NCI-H2081 treated with DMSO at 0.1 percent for 48 hours (cell line): ENCODE data around the gene ACAA2.

Experiments
- DNase-seq: peaks from one replicate; lab custom pipeline; 2025; lab: John Stamatoyannopoulos, UW

Gene ACAA2

DNA sequence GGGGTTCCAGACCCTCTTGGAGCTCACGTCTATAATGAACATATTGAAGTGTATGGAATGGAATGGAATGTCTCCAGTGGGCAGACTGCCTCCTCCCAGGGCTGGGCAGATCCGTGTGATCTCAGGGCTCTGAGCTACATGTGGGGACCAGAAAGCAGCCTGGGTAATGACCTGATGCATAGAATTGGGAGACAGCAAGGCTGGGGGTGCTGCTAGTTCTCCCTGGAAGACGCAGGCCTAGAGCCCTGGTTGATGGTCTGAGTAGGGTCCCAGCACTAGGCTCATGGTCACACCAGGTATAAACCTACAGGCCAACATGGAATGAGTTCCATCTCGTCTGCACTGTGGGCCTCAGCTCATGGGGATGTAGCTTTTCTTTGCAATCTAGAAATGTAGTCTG, 46.7 kb downstream of the ACAA2 start:
- DNase-seq = no peak

DNA sequence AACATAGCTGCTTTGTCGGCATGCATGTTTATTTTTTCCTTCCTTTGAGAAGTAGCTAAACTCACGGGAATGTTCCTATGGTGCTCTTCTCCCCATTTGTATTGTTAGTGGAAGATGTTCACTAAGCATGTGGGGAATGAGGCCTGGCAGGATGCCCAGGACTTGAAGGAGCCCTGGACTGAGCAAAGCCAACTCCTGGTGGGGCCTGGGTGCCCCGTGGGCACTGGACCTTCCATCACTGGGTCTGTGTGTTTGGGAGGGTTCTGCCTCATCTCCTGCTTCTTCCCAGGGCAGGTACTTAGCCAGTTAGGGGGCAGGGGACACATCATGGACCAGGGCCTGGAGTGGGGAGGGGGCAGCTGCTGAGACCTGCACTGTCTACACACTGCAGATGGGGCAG, 49.3 kb downstream of the ACAA2 start:
- DNase-seq = no peak

DNA sequence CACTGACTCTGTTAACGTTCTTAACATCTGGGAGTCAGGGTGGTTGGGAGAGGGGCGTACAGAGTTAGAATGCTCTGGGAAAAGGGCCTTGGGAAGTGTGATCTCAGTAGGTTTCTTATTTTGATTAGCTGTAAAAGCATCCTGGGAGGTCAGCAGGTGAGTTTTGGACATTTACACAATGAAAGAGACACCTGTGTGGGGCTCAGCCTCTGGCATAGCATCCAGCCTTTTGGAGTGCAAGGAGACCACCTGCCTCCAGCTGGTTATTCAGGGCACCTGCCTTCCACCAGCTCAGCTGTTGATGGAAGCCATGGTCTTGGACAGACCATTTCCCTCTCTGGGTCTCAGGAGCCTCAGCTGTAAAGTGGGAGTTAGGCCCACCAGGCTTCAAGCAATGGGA, 49.7 kb downstream of the ACAA2 start:
- no peak for DNase-seq

DNA sequence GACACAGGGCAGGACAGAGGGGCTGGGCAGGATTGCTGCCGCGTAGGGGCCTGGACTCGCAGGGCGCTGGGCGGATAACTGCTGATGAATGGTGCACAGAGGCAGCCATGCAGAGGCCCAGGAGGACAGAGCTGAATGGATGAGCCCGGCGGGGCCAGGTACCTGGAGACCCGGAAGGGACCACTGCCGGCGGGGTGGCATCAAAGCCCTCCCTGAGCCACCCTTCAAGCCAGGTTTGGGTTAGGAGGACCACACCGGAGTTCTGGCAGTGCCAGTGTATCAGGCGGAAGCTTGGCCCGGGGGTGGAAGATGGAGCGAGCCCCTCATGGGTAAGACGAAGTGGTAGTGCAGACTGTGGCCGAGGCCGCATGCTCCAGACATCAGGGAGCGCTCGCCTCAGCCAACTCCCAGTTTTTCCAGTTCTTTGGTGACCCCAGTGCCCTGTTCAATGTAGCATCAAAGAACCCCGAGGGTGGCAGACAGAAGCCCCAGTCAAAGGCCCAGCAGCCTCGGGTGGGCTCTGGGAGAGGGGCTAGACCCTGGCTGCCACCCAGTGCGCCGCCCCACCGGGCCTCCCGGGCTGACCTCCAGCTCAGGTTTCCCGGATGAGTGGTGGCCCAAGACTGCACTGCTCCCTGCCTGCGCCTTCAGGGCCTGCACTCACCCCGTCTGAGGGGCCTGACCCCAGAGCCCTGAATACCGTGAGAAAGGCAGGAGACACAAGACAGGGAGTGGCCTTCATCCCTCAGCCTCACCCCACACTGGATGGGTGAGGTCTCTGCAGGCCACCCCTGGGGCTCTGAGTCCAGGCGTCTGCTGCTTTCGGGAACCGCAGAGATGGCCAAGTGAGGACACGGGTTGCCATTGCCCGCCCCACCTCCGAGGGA, 50.9 kb downstream of the ACAA2 start:
- DNase-seq = no peak

DNA sequence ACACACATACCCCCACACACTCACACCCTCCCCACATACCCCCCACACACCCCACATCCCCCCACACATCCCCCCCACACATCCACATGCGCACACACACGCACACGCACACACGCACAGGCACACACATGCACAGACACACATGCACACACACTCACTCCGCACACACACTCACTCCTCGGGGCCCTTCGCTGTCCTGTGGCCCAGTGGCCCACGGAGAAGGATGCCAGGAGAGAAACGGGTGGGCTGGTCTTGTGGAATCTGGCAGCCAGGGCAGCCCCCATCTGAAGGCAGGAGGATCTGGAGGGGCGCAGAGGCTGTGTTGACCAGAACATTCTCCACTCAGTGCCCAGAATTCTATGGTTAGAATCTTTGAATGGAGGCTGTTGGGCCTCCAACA, 51.6 kb downstream of the ACAA2 start:
- no peak for DNase-seq

DNA sequence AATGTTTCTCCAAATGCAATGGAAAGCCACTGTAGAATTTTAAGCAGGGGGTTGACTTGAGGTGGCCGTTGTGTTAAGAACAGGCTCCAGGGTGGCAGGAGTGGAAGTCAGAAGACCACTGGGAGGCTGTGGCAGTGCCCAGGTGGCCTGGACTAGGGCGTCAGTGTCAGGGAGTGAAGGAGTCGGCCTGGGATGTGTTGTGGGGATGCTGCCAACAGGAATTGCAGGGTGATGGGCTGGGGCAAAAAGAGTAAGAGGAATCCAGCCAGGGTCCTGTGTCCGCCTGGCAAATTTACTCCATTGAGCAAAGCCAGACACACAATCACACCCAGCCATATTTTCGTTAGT, 55.1 kb downstream of the ACAA2 start:
- no peak for DNase-seq

DNA sequence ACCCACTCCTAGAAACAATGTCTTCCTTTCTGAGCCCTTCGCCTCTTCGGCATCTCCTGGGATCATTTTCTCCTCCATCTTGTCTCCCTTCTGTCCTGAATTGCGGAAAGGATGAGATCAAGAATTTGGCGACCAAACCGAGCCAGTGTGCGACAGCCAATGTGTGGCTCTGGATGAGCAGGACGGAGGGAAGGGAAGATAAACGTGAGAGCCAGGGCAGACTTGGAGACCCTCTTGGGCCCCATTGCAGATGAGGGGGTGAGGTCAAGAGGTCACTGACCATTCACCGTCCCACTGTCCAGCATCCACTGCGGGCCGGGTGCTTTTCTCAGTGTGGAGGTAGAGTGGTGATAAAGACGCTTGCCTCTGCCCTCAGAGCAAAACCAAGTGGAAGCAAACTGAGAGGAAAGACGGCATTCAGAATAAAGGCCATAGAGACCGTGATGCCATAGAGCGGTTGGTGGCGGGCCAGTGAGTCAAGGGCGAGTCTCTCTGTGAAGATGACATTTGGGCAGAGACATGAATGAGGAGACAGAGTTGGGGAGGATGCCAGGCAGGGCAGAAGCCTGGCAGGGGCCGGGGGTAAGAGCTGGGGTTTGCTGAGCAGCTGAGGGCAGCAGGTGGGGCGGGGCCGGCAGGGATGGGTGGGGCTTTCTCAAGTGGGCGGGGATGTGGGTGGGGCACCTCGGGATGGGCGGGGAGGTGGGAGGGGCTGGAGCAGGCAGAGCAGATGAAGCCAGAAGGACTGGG, 55.6 kb downstream of the ACAA2 start:
- DNase-seq = no peak

DNA sequence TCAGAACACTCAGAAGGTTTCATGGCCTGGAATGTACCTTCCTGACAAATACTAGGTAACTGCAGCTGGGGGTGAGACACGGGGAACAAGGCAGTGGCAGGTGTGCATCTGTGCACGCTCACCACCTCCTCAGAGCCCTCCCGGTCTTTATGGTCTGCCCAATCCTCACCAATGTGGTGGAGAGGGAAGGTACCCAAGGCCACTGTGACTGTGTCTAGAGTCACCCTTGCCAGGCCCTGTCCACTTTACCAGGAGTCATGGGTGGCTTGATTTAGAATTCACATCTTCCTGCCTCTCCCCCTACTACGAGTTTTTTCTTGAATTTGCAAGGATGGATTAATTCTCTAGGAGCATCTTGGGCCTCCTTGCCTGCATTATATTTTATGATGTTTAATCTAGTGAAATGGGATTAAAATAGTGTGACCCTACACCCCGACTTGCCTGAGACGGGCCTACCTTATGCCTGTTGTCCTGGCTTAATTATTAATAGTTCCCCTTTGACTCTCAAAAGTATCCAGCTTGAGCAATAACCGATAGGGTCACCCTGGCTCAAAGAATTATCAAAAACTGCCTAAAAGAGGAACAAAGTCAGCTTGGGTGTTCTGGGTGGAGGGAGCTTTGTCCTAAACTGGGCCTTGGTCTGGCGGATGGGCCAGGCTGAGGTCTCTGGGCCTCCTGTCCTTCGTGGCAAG, 56.5 kb downstream of the ACAA2 start:
- no peak for DNase-seq

DNA sequence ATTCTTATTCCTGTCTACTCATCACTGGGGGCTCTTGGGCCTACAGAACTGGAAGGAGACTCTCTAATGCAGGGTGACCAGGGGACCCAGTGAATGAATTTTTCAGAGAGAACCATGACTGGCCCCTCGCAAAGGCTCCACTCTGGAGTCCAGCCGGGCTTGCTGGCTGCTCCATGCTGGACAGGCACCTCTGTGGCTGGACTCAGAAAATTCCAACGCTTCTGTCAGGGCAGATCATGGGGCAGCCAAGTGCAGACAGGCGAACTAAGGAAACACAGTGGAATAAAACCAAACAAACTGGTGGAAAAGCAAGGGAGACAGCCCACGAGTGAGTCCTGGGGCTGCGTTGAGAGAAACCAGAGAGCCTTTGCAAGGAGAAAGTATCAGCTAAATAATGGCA, 57.2 kb downstream of the ACAA2 start:
- DNase-seq = no peak

DNA sequence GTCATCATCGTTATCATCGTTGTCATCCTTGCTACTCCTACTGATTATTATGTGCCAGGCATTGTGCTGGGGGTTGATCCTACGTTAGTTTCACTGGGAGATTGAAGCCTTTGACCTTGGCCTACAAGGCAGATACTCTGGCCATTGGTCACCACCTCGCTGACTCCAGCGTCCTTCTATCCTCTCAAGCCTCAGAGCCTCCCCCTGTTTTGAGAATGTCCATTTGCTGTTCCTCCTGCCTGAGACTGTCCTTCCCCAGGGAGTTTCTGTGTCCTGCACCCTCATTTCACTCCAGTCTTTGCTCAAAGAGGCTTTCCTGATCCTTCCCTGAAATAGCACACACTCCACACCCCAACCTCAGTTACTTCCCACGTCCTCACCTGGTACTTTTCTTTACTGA, 57.8 kb downstream of the ACAA2 start:
- no peak for DNase-seq

DNA sequence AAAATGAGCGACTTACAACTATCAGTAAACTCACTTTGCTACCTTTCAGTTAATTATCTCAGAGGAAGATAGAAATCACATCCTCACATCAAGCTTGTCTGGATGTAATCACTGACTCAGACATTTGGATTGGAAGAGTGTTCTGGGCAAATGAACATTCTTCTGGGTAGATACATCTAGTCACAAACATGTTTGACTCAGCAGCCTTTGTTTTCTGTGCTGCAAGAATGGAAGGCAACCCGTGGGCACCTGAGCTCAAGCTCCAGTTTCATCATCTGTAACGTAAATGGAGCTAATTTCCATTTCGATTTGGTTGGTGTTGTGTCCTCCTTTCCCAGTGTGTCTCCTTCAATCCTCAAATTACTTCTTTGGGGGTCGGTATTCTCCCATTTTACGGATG, 58.5 kb downstream of the ACAA2 start:
- DNase-seq = no peak

DNA sequence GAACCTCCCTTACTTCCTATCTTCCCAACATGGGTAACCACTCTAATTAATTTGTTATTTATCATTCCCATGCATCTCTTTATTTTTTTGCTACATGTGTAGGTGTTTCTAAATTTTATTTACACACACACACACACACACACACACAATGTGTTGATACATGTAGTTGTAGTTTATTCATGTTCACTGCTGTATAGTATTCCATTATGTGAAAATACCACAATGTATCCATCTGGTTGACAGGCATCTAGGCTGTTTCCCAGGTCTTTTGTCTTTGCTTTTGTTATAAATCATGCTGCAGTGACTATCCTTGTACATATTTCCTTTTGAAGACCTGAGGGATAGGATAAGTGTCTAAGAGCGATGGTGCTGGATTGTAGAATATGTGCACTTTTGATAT, 59.7 kb downstream of the ACAA2 start:
- no peak for DNase-seq

DNA sequence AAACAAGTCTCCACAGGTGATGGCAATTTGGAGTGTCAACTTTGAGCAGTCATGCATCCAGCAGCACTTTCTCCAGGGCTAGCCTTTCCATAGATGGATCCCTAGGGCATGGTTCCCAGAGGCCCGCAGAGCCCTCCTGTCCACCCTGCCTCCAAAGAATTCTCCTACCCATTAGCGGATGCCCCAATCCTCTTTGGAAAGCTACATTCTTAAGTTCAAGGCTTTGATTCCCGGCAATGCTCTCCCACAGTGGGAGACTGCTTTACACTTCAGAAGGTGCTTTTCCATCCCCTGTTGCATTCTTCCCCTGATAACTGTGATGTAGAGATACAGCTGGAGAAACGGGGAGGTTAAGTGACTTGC, 61.3 kb downstream of the ACAA2 start:
- DNase-seq = no peak

DNA sequence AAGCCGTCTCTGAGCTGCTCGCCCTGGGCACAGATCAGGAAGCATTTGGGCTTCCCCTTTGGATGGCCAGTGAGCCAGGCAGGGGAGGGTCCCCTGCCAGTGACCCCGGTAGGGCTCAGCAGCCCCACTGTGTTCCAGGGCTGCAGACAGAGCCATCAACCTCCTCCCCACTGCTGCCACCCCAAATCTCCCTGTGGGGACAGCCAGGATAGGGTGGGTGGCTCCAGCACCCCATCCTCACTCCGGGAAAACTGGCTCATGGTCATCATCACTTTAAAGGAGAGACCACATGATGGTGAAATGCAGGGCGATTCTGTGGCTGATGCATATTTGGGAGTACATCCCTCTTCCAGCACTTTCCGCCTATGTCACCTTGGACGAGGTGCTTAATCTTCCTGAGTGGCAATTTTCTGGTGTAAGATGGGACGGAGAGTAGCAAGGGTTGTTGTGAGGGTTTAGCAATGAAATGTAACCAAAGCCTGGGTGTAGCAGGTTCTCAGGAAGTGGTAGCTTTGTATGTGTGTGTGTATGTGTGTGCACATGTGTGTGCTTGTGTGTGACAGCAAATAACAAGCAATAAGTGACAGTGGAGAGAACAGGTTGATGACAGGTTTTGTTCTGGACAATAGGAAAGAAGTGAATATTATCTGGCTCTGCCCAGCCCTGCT, 61.8 kb downstream of the ACAA2 start:
- no peak for DNase-seq

DNA sequence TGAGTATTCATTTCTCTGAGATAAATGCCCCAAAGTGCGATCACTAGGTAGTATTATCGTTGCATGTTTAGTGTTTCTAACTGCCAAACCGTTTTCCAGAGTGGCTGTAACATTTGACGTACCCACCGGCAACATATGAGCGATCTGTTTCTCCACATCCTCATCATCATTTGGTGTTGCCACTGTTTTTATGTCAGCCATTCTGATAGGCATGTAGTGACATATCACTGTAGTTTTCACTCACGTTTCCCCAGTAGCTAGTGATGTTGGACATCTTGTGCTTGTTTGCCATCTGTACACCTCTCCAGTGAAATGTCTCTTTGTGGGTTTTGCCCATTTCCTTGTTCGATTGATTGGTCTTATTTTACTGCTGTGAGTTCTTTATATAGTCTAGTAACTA, 63.8 kb downstream of the ACAA2 start:
- DNase-seq = no peak

DNA sequence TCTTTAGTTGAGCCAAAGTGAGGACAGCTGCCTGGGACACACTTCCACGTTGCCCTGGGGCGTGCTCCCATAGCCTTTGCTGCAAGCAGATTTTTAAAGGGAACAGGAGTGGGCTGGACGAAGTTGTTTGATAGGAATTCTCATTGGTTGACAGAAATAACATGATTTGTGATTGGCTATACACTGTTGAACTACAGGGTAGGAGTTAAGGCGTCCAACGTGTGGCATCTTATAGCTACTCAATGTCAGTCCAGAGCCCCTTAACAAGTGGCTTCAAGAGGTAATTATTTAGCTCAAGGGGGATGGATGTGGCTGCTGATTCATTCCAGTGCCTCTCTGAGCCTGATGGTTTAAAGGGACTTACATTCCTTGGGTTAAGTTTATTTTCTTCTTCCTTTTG, 65.5 kb downstream of the ACAA2 start:
- no peak for DNase-seq

DNA sequence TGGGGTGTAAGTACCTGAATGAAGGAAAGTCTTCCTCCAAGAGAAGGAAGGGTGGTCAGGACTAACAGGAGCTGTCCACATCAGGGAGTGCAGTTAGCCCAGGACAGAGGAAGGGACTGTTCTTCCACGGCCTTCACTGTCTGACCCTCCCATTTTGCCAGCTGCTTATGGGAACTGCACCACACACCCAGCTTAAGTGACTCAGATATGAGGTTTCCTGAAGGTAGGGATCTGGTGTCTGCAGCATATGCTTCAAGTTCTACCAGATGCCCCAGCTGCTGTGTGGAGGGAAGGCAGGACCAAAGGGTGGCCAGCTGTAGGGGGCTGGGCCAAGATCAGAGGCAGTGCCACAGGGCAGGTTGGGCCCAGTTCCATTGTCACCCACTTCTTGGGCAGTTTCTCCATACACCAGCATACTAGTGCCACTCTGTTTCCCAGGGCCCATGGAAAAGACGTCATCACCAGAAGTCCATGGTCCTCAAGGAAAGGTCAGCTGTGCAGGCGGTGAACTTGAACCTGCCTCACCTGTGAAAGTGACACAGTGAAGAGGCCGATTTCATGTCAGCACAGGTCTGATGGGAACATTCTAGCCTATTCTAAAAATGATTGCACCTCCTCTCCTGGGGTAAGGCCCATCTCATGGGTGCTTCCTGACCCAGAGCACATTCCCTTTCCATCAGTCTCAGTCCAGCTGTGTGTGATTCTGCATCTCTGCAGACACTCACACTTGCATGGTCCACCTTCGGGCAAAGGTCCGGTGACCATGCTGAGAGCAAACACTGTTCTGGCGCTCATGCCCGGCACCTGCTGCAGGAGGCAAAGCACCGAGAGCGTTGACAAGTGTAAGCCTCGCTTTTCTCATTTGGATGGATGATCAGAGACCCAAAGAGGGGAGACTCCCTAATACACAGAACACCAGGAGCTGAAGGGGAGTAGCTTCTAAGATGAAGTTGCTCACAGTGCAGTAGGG, 68.0 kb downstream of the ACAA2 start:
- no peak for DNase-seq

DNA sequence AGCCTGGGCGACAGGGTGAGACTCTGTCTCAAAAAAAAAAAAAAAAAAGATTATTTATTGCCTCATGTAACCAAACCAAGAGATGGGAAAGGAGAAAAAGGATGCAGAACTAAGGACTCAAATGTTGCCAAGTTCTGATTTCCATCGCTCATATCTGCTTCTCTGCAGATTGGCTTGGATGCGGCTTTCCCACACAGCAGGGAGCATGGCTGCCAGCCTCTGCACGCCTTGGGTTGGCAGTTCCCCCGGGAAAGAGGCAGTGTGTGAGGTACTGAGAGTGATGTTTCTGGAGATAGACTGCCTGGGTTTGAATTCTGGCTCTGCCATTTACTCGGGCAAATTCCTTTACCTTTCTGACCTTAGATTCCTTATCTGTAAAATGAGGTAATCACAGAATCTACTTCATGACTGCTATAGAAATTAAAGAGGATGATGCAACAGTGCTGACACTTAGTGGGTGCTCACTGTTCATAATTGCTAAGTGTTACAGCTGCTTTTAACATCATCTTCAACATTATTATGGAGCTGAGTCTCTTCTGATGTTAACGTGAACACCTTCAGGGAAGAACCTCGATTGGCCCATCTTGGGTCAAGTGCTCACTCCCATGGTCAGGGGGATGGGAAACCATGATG, 68.8 kb downstream of the ACAA2 start:
- DNase-seq = no peak

DNA sequence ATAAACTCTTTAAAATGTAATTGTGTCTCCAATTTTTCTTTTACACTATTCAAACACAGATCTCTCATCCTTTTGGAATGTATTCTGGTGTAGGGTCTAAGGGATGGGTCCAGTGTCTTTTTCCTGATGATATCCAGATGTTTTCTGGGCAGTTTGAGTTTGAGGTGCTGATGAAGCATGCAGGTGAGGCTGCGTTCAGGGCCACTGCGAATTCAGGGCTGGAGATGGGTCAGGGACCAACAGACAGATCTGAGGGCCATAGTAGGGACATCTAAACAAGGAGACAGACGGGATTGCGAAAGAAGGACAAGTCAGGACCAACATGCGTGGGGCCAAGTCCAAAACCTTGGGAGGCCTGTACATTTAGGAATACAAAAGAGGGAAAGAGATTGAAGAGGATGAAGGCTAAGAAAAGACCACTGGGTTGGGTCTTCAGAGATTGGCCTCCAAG, 70.2 kb downstream of the ACAA2 start:
- no peak for DNase-seq

DNA sequence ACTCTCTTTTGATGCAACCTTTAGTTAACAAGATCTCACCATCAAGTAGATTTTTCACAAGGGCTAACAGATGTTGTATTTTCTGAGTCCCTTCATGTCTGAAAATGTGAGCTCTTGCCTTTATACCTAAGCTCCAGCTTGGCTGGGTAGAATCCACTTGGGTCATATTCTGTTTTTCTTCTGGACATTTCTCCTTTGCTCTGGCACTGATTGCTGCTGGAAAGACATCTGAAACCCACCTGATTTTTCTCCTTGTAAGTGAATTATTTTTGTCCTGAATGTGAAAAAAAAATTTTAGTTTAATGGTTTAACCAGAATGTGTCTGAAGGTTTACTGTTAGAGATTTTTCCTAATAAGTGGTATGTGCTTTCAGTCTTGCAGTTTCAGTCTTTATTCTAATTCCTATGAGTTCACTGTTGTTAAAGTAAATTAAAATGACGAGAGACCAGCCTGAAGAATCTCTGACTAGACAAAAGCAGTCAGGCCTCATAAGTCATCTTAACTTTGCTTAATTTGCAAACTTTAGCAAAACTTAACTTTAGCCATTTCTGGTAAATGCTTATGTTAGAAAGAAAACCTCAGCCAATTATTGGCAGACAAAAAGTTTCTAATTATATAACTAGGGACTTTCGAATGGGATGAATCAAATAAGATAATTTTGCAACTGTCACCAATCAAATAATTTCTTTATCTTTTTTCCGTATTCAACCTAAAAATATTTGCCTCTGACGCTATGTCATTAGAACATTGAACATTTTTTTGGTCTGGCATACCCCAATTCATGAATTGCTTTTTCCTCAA, 70.8 kb downstream of the ACAA2 start:
- DNase-seq = no peak
